ENCODE data around the gene SZRD1. TPM values are rescaled to one million over a fixed set of nuclear protein-coding genes. Genes with fewer than 3 reads are reported as not detected.

The SZRD1 gene
- total and polyA plus RNA-seq, 9 of the 15 experiments (the other 6 are each of a cell fraction or from before 2014, with no cell fraction given): 3.9 to 149 (median 82.5) TPM

- no peak for TF ChIP-seq ATF2 (CRISPR knock-in tag; IDR thresholded peaks at IDR 0.05)
- no peak for TF ChIP-seq NFATC3 (IDR thresholded peaks at IDR 0.05)
- TF ChIP-seq POLR2A (conservative IDR thresholded peaks at IDR 0.05): no peak
- TF ChIP-seq JUND (IDR thresholded peaks at IDR 0.05; ENCODE audit: borderline replicate concordance, low read depth, low read length): peak; percentile 83
- TF ChIP-seq JUND (tag; IDR thresholded peaks at IDR 0.05; ENCODE audit: borderline replicate concordance, low read depth, low read length): peak; percentile 68; the same call in 2 of the 3 replicates
- no peak for TF ChIP-seq ZNF253 (CRISPR knock-in tag; conservative IDR thresholded peaks at IDR 0.05)
- no peak for TF ChIP-seq DLX4 (CRISPR knock-in tag; IDR thresholded peaks at IDR 0.05)
- TF ChIP-seq MAFG (tag; conservative IDR thresholded peaks at IDR 0.05): peak; percentile 47
- TF ChIP-seq UBTF (IDR thresholded peaks at IDR 0.05; ENCODE audit: borderline replicate concordance in 1 of 2, low read depth in 2 of 2, low read length in 2 of 2): no peak
- peak; percentile 97 for TF ChIP-seq ATF3 (IDR thresholded peaks at IDR 0.05)
- TF ChIP-seq ATF3 (CRISPR knock-in tag; conservative IDR thresholded peaks at IDR 0.05): no peak
- TF ChIP-seq ELK3 (CRISPR knock-in tag; IDR thresholded peaks at IDR 0.05): no peak
- TF ChIP-seq PHF20 (IDR thresholded peaks at IDR 0.05; ENCODE audit: partially characterized antibody): no peak
- no peak for TF ChIP-seq ZNF232 (CRISPR knock-in tag; IDR thresholded peaks at IDR 0.05)
- no peak for TF ChIP-seq PCBP1 (IDR thresholded peaks at IDR 0.05; ENCODE audit: low read depth, low read length, poor library complexity, severe bottlenecking)
- TF ChIP-seq TFAM (CRISPR knock-in tag; conservative IDR thresholded peaks at IDR 0.05): no peak
- no peak for TF ChIP-seq CBFA2T3 (IDR thresholded peaks at IDR 0.05)
- TF ChIP-seq KAT8 (IDR thresholded peaks at IDR 0.05; ENCODE audit: low read depth): no peak
- no peak for TF ChIP-seq MBD1 (CRISPR knock-in tag; IDR thresholded peaks at IDR 0.05)
- no peak for TF ChIP-seq OTX1 (CRISPR knock-in tag; IDR thresholded peaks at IDR 0.05)
These were observed 17.1 kb upstream of the SZRD1 start (continued) for GRCh38 chr1:16349847-16350406.
